VCaP (cell line): Measurements from ENCODE around the gene WARS2.
"Not testable (repeated sequence)": the region's sequence is repeated elsewhere in the genome, so short reads cannot be mapped to it uniquely, and the experiment has no call there.

Experiments
- H3K27ac ChIP-seq: fragments of 450-650 bp; 2 replicates; pipeline ENCODE4 v1.5.1; 2017
- TF ChIP-seq, protein P1 (sequence below): fragments of 450-650 bp; conservative IDR thresholded peaks from 2 replicates; pipeline ENCODE4 v1.5.1; 2017; ENCODE audit warnings: mild to moderate bottlenecking, moderate library complexity

Gene WARS2

GRCh38 chr1:119163396-119163795 lies 22.9 kb upstream of the WARS2 start:
- TF ChIP-seq, protein P1, sequence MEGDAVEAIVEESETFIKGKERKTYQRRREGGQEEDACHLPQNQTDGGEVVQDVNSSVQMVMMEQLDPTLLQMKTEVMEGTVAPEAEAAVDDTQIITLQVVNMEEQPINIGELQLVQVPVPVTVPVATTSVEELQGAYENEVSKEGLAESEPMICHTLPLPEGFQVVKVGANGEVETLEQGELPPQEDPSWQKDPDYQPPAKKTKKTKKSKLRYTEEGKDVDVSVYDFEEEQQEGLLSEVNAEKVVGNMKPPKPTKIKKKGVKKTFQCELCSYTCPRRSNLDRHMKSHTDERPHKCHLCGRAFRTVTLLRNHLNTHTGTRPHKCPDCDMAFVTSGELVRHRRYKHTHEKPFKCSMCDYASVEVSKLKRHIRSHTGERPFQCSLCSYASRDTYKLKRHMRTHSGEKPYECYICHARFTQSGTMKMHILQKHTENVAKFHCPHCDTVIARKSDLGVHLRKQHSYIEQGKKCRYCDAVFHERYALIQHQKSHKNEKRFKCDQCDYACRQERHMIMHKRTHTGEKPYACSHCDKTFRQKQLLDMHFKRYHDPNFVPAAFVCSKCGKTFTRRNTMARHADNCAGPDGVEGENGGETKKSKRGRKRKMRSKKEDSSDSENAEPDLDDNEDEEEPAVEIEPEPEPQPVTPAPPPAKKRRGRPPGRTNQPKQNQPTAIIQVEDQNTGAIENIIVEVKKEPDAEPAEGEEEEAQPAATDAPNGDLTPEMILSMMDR = no peak

DNA sequence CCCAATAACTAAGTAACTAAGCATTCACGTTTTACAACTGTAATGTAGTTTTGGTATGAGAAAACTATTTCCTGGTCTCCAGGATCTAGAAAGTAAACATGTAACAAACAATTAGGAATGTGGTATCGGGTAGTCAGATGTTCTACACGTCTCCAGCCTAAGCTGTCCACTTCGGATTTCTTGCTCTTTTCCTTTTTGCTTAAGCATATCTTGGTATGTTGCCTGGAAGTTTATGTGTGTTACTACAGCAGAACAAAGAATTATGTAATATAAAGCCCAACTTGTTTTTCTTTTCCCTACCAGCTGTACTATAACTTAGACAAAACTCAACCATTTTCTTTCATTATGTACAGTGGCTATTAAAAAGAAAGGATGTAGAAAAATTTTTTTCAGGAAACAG lies 20.4 kb upstream of the WARS2 start:
- peak overlapping the region; percentile 14; the same call in 1 of the 2 replicates for H3K27ac ChIP-seq
- TF ChIP-seq, protein P1 = no peak

More at GRCh38 chr1:119163396-119163795, 22.9 kb upstream of the WARS2 start:
- no peak overlapping the region for H3K27ac ChIP-seq

DNA sequence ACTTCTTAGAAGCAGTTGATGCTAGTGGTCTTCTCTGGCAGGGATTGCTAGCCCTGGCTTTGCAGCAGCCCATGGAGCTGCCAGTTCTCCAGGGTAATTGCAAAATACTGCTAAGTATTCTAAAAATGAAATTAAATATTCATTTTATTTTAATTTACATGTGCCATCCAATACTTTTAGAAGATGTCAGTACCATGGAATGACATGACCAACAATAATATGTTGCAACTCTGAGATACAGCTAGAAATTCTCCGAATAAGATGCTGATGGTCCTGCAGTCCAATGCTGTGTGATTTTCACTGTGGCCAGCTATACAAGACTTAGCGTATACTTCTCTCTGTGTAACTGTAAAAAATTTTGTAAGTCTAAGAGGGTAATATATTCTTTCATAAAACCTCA lies 20.0 kb upstream of the WARS2 start:
- TF ChIP-seq, protein P1 = no peak
- peak overlapping the region; percentile 14; the same call in 1 of the 2 replicates for H3K27ac ChIP-seq

- H3K27ac ChIP-seq = no peak overlapping the region
- TF ChIP-seq, protein P1 = no peak
Observed at GRCh38 chr1:119159966-119160365, 19.5 kb upstream of the WARS2 start.

- no peak overlapping the region for H3K27ac ChIP-seq
- TF ChIP-seq, protein P1 = no peak
Observed at GRCh38 chr1:119159111-119159510, 18.7 kb upstream of the WARS2 start.

GRCh38 chr1:119156761-119157160 lies 16.3 kb upstream of the WARS2 start:
- not testable (repeated sequence) for H3K27ac ChIP-seq

GRCh38 chr1:119155069-119155468 lies 14.6 kb upstream of the WARS2 start:
- not testable (repeated sequence) for H3K27ac ChIP-seq

GRCh38 chr1:119150150-119150549 lies 9.7 kb upstream of the WARS2 start:
- TF ChIP-seq, protein P1 = no peak
- no peak overlapping the region for H3K27ac ChIP-seq

GRCh38 chr1:119147661-119148090 lies 7.2 kb upstream of the WARS2 start:
- TF ChIP-seq, protein P1 = no peak
- no peak overlapping the region for H3K27ac ChIP-seq
